Neural crest cell (in vitro differentiated cells): ENCODE data around the gene WBP2. TPM values are rescaled to one million over a fixed set of nuclear protein-coding genes. Genes with fewer than 3 reads are reported as not detected.

Source experiments
- DNase-seq: peaks from one replicate; pipeline ENCODE4 v3.0.0; 2021; ENCODE audit warnings: low read depth, mixed read lengths, low spot score
- H3K27ac Mint-ChIP-seq: one replicate; pipeline ENCODE4 v1.8.0; 2021; ENCODE audit warnings: mild to moderate bottlenecking, mixed read lengths; ENCODE audit not compliant: unreplicated experiment
- H3K27me3 Mint-ChIP-seq: 2 replicates; pipeline ENCODE4 v1.8.0; 2021; ENCODE audit warnings: low read depth, mild to moderate bottlenecking, mixed read lengths
- H3K36me3 Mint-ChIP-seq: 2 replicates; pipeline ENCODE4 v1.8.0; 2021; ENCODE audit warnings: low read depth, mild to moderate bottlenecking, mixed read lengths
- H3K4me1 Mint-ChIP-seq: 2 replicates; pipeline ENCODE4 v1.8.0; 2021; ENCODE audit warnings: mixed read lengths
- H3K4me3 Mint-ChIP-seq: one replicate; pipeline ENCODE4 v1.8.0; 2021; ENCODE audit warnings: mild to moderate bottlenecking, mixed read lengths
- H3K9me3 Mint-ChIP-seq: 2 replicates; pipeline ENCODE4 v1.8.0; 2021; ENCODE audit warnings: mixed read lengths
- total RNA-seq: library from RNA; stranded (reverse); gene quantifications from 2 replicates; pipeline ENCODE4 v1.2.1, GENCODE V29; 2021
- TF ChIP-seq, protein P1 (sequence below): fragments of 200-600 bp; sonication (generic); conservative IDR thresholded peaks from 2 replicates; pipeline ENCODE4 v1.5.0; 2021; ENCODE audit warnings: antibody characterized with exemption, mild to moderate bottlenecking

The WBP2 gene
- total RNA-seq, 1 donor from 2014 or later: 49.3 TPM

DNA sequence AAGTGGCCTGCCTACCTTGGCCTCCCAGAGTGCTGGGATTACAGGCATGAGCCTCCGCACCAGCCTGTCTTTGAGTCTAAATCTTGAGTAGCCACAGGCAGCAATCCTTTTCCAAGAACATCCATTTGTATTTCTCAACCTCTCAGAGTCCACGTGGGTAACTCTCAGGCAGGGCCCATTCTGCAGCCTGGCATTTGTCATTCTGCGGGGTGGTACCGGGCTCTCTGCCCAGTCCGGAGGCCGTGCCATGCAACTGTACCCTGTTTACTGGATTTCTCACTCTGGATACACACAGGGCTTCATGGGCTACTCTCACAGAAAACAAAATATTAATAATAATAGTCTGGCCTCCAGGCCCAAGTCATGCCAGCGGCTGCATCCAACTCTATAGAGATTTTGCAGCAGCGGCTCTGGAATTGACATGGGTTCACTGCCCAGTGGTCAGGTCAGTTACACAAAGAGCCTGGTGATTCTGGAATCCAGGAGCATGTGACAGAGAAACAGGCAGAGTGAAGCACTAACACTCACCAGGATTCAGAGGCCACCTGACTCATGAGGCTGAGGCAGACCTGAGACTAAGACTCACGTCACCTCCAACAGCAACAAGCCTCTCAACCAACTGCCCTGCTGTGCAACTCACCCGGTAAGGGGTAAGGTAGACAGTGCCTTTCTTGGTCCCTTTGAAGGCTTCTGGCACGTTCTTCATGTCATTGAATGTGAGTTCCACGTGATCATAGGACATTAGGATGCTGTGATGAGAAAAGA, 4.0 kb downstream of the WBP2 start:
- no peak for DNase-seq
- Mint-ChIP-seq H3K4me3 (peak overlapping the region; percentile 49), H3K27me3 (no peaks in the 10 kb centered on the region), H3K36me3 (peaks cover 3% of the 10 kb centered on the region), H3K27ac (peak overlapping the region; percentile 35), H3K9me3 (no peaks in the 10 kb centered on the region), H3K4me1 (peaks cover 7% of the 10 kb centered on the region)
- TF ChIP-seq, protein P1, sequence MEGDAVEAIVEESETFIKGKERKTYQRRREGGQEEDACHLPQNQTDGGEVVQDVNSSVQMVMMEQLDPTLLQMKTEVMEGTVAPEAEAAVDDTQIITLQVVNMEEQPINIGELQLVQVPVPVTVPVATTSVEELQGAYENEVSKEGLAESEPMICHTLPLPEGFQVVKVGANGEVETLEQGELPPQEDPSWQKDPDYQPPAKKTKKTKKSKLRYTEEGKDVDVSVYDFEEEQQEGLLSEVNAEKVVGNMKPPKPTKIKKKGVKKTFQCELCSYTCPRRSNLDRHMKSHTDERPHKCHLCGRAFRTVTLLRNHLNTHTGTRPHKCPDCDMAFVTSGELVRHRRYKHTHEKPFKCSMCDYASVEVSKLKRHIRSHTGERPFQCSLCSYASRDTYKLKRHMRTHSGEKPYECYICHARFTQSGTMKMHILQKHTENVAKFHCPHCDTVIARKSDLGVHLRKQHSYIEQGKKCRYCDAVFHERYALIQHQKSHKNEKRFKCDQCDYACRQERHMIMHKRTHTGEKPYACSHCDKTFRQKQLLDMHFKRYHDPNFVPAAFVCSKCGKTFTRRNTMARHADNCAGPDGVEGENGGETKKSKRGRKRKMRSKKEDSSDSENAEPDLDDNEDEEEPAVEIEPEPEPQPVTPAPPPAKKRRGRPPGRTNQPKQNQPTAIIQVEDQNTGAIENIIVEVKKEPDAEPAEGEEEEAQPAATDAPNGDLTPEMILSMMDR: no peak

DNA sequence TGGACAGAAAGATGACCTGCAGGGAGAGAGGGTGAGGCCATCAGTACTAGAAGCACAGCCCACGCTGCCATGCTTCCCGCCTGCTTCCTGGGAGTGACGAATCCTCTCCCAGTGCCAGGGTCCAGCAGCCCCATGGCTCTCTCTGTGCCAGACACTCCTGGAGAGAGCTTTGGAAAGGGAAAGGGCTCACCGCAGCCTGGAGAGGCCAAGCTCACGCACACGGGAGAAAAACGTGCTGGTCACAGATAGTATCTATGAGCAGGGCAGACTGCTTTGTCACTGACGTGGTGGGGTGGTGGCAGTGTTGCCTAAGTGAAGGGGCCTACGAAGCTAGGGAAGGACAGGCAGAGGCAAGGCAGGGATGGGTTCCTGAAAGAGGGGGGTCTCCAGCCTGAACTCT, 5.4 kb downstream of the WBP2 start:
- H3K27me3 Mint-ChIP-seq: no peaks in the 10 kb centered on the region
- H3K9me3 Mint-ChIP-seq: no peaks in the 10 kb centered on the region
- H3K4me1 Mint-ChIP-seq: peaks cover 16% of the 10 kb centered on the region
- H3K27ac Mint-ChIP-seq: no peak overlapping the region
- TF ChIP-seq, protein P1: no peak
- peaks cover 3% of the 10 kb centered on the region for H3K36me3 Mint-ChIP-seq
- DNase-seq: no peak
- H3K4me3 Mint-ChIP-seq: peak overlapping the region; percentile 27

DNA sequence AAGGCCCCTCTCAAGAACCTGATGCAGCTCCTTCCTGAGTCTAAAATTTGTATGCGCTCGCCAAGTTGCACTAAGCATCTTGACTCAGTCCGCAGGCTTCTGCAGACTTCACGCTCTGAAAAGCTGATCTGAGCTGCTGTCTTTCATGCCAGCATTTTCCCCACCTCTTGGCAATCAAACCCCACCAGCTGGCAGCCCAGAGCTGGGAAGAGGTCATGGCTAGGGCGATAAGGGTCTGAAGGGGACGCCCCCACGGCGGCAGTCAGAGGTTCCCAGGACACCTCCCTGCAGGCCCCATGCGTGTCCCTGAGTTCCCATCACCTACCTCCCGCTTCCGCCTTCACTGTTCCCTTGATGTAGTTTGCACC, 5.9 kb downstream of the WBP2 start:
- Mint-ChIP-seq H3K9me3 (no peaks in the 10 kb centered on the region), H3K36me3 (peaks cover 3% of the 10 kb centered on the region), H3K4me3 (peak overlapping the region; percentile 27), H3K4me1 (peaks cover 12% of the 10 kb centered on the region), H3K27me3 (no peaks in the 10 kb centered on the region), H3K27ac (no peak overlapping the region)
- no peak for DNase-seq
- TF ChIP-seq, protein P1: no peak

DNA sequence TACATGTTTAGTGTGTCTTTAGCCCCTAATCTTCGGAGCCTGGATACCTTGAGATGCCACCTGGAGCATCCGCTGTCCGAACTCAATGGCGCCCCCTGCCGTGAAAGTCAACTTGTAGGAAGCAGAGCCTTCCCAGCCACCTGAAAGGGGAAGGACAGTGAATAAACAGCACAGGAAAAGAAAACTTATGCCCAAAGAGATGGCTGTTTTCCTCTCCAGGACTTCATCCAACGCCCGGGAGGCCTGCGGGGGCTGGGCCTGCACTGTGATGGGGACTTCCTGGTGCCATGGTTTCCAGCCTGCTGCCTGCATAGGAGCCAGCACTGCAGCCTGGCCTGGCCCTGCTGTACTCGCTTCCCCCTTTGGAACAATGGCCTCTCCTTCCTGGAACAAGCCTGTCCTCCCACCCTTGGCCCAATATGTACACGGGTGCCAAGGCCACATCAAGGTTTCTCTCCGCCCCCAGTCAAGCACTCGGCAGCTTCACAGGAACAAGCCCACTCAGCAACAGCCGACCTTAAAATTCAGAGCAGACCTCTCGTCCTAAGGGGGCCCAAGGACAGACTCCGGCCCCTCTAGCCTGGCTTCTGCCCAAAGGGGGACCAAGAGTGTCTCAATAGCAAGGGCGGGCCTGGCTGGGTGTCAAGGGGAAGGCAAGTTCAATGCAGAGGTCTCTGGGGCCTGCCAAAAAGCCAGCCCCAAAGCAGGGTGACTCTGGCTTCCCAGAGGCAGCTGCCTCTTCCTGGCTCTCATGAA, 6.4 kb downstream of the WBP2 start:
- Mint-ChIP-seq H3K4me1 (peaks cover 9% of the 10 kb centered on the region), H3K4me3 (no peak overlapping the region), H3K27me3 (no peaks in the 10 kb centered on the region), H3K9me3 (no peaks in the 10 kb centered on the region), H3K36me3 (peaks cover 3% of the 10 kb centered on the region), H3K27ac (no peak overlapping the region)
- TF ChIP-seq, protein P1: peak; percentile 74
- peak; percentile 73 for DNase-seq

DNA sequence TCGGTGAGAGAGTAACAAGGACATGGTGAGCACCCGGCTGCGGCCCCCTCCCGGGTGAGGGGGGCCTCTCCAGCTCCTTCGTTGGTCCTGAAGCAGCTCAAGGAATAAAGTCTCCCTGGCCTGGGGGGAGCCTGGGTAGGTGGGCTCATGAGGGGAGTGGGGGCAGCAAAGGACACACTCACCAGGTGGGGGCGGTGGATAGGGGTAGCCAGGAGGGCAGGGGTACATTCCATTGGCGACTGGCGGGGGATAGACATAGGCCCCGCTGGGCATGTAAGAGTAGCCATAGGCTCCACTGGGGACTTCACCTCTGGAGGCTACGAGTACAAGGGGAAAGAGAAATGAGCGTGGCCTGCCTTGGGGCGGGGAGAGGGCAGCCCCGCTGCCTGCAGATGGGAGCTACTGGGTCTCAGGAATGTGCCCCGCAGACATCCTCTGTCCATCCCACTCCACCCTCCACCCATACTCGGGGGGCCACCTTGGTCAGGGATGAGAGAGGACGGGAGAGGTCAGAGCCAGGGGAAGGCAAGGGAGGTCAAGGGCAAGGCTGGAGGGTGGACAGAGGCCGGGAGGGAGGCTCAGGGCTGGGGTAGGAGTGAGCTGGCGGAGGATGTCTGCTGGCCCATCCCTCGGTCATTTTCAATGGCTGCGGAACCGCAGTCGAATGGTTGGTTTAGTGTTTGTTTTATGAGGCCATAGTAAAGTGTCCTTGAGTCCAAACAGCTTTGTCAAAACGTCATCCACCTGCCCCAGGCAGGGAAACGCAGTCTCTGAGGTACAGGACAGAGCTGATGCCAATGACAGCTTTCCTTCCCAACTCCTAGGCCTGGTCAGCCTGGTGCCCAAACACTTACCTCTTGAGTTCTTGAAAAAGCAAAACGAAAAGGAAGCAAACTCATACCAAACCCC, 7.3 kb downstream of the WBP2 start:
- DNase-seq: no peak
- Mint-ChIP-seq H3K9me3 (no peaks in the 10 kb centered on the region), H3K36me3 (peaks cover 3% of the 10 kb centered on the region), H3K27ac (no peak overlapping the region), H3K27me3 (no peaks in the 10 kb centered on the region), H3K4me3 (no peak overlapping the region), H3K4me1 (peaks cover 9% of the 10 kb centered on the region)
- TF ChIP-seq, protein P1: no peak
